GM18508 (cell line): ENCODE data around the gene TUBD1.
"Not testable (repeated sequence)": the region's sequence is repeated elsewhere in the genome, so short reads cannot be mapped to it uniquely, and the experiment has no call there.

Experiments used
- ATAC-seq: cut with Tn5 transposase; IDR thresholded peaks from one replicate; pipeline ENCODE4 v1.9.1; 2021; ENCODE audit warnings: moderate number of reproducible peaks; ENCODE audit not compliant: insufficient read depth, unreplicated experiment

TUBD1 gene

DNA sequence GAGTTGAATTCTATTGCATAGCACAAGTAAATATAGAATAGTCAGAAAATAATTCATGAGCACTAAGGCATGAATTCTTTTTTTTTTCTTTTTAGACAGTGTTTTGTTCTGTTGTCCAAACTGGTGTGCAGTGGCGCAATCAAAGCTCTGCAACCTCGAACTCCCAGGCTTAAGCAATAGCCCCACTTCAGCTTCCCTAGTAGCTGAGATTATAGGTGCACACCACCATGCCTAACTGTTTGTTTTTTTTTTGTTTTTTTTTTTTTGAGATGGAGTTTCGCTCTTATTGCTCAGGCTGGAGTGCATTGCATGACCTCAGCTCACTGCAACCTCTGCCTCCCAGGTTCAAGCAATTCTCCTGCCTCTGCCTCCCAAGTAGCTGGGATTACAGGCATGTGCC lies 16.6 kb downstream of the TUBD1 start:
- no peak for ATAC-seq

DNA sequence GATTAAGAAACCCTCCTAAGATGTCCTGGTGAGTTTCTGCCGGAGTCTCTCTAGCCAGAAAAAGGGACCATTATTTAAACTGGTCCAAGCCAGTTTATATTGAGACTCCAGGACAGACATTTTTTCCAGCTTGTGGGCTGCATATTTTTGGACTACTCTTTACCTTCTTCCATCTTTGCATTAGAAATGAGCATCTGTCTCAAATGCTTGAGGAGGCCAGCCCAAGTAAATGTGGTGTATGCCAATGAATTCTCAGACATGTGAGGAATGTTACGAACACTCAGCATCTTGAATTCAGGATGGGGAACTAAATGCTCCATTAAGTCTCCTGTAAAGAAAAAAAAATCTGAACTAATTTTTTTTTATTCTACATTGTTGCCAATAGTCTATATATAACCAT lies 18.4 kb downstream of the TUBD1 start:
- no peak for ATAC-seq

GRCh38 chr17:59873414-59873813 lies 19.3 kb downstream of the TUBD1 start:
- ATAC-seq, result not testable (repeated sequence)

DNA sequence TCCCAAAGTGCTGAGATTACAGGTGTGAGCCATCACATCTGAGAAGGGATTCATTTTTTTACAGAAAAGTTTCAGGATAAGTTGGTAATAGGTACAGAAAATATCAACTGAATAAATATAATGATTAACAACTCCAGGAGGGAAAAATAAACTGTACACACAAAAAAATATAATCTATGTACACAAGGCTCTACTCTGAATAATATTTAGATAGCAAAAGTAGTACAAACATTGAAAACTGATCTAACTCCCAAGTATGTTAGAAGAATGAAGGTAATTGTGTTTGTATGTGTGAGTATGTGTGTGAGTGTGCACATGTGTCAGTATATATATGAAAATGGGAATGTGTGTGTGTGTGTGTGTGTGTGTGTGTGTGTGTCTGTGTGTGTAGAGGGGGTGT lies 20.4 kb downstream of the TUBD1 start:
- ATAC-seq, result no peak

- ATAC-seq, result no peak
Measured at GRCh38 chr17:59870482-59870881, 22.3 kb downstream of the TUBD1 start.

DNA sequence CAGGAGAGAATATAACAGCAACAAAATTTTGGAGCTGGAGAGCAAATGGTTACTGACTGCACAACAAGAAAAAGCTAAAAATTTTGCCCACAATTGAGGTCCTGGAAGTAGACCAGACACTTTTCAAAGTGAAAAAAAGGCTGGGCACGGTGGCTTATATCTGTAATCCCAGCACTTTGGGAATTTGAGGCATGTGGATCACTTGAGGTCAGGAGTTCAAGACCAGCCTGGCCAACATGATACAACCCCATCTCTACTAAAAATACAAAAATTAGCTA lies 22.9 kb downstream of the TUBD1 start:
- ATAC-seq, result no peak

DNA sequence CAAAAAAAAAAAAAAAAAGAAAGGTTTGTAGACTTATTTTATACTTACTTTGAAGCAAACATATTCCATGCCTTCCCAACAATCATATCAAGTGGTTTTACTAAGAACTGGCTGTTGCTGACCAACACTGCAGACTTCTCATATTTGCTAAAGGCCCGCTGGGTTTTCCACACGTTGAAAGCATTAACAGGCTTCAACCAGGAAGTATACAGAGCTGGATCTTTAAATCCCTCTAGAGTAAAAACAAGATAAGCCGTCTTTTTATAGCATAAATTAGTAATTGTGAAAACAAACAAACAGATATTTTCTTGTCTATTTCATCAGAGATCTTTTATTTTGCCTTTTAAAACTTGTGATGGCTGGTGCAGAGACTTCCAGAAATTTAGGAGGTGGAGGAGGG lies 29.1 kb downstream of the TUBD1 start:
- no peak for ATAC-seq

DNA sequence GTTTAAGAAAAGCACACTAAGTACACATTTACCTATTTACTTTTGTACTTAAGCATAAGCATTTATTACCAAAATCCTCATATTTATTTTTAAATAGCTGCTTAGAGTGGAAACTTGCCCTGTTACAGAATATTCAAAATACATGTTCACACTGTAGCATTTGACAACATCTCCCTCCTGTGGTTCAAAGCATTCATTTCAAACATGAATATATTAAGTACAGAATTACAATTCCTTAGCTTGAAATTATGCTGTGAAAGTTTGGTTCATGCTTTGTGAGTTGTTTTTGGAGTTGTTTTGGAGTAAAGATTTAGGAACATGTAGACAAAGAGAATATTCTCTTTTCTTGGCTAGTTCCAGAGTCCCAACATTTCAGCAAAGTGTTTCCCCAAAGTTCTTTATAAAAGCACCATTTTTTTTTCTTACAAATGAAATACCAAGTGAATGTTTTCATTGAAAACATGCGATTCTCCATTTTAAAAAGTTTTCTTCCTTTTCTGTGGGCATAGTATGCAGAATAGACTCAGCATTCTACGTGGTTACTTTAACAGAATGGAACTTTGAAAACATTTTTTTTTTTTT lies 33.2 kb downstream of the TUBD1 start:
- no peak for ATAC-seq

DNA sequence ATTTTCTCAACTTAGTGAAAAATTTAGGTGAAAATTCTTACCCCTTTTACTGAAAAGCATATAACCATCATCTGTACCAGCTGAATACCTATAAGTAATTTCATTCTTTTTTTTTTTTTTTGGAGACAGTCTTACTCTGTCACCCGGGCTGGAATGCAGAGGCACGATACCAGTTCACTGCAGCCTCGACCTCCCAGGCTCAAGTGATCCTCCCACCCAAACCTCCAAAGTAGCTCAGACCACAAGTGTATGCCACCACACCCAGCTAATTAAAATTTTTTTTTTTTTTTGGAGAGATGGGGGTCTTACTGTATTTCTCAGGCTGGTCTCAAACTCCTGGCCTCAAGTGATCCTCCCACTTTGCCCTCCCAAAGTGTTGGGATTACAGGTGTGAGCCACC lies 33.8 kb downstream of the TUBD1 start:
- no peak for ATAC-seq

GRCh38 chr17:59858167-59858816 lies 34.5 kb downstream of the TUBD1 start:
- no peak for ATAC-seq

GRCh38 chr17:59856859-59857794 lies 35.6 kb downstream of the TUBD1 start:
- ATAC-seq, result no peak

DNA sequence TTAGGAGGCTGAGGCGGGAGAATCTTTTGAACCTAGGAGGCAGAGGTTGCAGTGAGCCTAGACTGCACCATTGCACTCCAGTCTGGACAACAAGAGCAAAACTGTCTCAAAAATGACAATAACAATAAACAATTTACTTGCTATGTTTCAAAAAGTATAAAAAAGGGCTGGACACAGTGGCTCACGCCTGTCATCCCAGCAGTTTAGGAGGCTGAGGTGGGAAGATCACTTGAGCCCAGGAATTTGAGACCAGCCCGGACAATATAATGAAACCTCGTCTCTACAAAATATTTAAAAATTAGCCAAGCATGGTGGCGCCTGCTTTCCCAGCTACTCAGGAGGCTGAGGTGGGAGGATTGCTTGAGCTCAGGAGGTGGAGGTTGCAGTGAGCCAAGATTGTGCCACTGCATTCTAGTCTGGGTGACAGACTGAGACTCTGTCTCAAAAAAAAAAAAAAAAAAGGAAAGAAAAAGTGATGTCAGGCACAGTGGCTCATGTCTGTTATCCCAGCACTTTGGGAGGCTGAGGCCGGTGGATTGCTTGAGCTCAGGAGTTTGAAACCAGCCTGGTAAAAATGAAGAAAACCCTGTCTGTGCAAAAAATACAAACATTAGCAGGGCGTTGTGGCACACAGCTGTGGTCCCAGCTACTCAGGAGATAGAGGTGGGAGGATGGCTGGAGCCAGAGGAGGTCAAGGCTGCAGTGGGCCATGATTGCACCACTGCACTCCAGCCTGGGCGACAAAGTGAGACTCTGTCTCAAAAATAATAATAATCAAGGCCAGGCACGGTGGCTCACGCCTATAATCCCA lies 38.6 kb downstream of the TUBD1 start:
- ATAC-seq, result not testable (repeated sequence)

DNA sequence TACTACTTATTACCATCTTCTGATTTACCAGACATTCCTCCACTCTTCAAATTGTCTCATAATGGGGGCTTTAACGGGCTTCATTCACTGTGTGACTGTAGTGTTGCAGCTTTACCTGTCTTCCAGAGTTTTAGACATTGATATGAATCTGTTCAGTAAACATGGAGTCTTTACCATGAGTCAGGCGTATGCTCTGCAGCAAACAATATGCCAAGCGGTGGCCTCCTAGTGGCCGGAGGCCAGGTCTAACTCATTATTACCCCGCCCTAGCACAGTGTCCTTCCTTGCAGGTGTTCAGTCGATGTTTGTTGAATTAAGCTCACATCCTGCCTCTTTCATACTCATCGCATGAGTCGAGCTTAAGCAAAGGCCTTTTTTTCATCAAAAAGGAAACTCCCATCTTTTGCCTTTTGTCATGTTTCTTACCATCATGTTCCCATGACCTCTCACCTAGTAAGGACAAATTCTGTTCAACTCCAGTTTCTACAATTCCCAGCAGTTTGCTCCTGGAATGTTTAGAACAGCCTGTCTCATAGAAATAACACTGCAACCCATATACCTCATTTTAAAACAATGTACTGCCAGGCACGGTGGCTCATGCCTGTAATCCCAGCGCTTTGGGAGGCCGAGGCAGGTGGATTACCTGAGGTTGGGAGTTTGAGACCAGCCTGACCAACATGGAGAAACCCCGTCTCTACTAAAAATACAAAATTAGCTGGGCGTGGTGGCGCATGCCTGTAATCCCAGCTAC lies 39.4 kb downstream of the TUBD1 start:
- no peak for ATAC-seq

DNA sequence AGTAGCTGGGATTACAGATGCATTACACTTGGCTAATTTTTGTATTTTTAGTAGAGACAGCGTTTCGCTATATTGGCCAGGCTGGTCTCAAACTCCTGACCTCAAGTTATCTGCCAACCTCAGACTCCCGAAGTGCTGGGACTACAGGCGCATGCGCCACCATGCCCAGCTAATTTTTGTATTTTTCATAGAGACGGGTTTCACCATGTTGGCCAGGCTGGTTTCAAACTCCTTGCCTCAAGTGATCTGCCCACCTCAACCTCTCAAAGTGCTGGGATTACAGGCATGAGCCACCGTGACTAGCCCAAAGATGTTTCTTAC lies 39.9 kb downstream of the TUBD1 start:
- ATAC-seq, result not testable (repeated sequence)

DNA sequence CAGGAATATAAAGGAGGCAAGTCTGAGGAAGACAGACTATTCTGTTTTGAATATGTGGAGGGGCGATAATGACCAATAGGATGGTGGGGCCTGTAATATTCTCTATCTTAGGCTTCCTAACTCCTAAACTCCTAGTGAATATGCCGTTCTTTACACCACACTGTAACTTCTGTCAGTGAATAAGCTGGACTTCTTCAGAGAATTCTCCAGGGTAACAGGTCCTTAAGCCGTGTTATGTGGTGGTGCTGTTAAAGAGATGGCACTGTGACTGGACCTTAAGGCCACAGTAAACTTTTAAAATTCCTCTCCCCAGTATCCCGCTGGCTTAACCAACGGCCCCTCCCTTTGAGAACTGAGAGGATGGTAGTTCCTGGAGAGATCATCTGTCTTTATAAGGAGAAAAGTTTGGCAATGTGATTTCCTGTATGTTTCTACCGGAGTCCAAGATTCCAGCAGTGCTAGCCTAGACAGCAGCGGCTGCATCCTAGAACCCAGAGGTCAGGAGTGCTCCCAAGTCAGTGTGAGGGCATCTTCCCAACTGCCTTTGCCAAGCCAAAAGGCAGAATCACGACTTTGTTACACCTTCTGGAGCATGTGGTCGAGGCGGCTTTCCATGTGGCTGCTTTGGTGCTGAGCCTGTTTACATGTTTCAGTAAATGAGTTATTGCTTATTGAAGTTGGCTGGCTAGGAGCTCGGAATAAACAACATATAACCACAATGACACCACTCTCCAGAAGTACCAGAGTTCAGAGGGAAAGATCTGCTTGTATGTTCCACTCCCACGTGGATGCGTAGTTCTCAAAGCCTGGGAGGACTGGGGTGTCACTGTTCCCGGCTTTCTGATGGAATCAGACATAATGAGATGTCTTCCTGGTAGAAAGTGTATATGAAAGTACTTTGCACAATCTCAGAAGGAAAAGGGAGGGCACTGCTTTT lies 41.0 kb downstream of the TUBD1 start:
- no peak for ATAC-seq

DNA sequence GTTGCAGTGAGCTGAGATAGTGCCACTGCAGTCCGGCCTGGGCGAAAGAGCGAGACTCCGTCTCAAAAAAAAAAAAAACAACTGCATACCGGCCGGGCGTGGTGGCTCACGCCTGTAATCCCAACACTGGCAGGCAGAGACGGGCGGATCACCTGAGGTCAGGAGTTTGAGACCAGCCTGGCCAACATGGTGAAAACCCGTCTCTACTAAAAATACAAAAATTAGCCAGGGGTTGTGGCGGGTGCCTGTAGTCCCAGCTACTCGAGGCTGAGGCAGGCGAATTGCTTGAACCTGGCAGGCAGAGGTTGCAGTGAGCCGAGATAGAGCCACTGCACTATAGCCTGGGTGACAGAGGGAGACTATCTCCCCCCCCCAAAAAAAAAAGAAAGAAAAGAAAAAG lies 42.4 kb downstream of the TUBD1 start:
- ATAC-seq, result not testable (repeated sequence)

- no peak for ATAC-seq
Measured at GRCh38 chr17:59848778-59849177, 44.0 kb downstream of the TUBD1 start.

- ATAC-seq, result no peak
Measured at GRCh38 chr17:59848385-59848668, 44.4 kb downstream of the TUBD1 start.

- ATAC-seq, result peak; percentile 27
Measured at GRCh38 chr17:59846394-59847165, 46.2 kb downstream of the TUBD1 start.
